HCT116 (cell line): ENCODE data around the gene CAMK2G. TPM values are rescaled to one million over a fixed set of nuclear protein-coding genes. Genes with fewer than 3 reads are reported as not detected.

Experiments used
- ATAC-seq: fragments of 200-7000 bp; cut with Tn5 transposase; 2 replicates; pipeline ENCODE4 v1.9.1; 2020; ENCODE audit warnings: mild to moderate bottlenecking, moderate library complexity
- BruUV-seq: library from RNA; stranded (reverse); fragments of 400-500 nt; replicated peaks from 2 replicates; lab custom pipeline; 2021; lab: Mats Ljungman, UMichigan
- CTCF ChIA-PET: fragments of 300-600 bp; sonication (Branson Sonifier 250); formaldehyde crosslinking; loops from one replicate; lab custom pipeline; 2021; ENCODE audit warnings: antibody characterized with exemption; lab: Charles Lee
- POLR2A ChIA-PET: fragments of 300-600, 350-600 bp; sonication (Branson Sonifier 250); formaldehyde crosslinking; loops from one replicate; lab custom pipeline; 2021; ENCODE audit warnings: antibody characterized with exemption; lab: Charles Lee
- RAD21 ChIA-PET, 2 experiments: fragments of 300-600 bp; sonication (Branson Sonifier 250); formaldehyde crosslinking; loops; one replicate each; lab custom pipeline; 2023; ENCODE audit warnings: low total read pairs in 2 of 2; ENCODE audit not compliant: uncharacterized antibody in 2 of 2, unreplicated experiment in 2 of 2, low non-redundant PET in 1 of 2; lab: Charles Lee
- DNase-seq: peaks from one replicate; pipeline ENCODE4 v3.0.0-alpha.2; 2010; ENCODE audit warnings: low read depth, low spot score
- H2AFZ ChIP-seq: fragments of 200-600 bp; shearing (Covaris generic), sonication (generic); 2 replicates; pipeline ENCODE4 v1.6.1; 2017; ENCODE audit warnings: low read depth, mixed run types, mixed read lengths, antibody characterized with exemption, low read length; ENCODE audit not compliant: poor library complexity, severe bottlenecking
- H3K27ac ChIP-seq: 2 replicates; pipeline ENCODE4 v1.5.1; 2012; ENCODE audit warnings: low read depth, low read length
- H3K27me3 ChIP-seq: fragments of 200-600 bp; sonication (generic); 2 replicates; pipeline ENCODE4 v1.6.1; 2016; ENCODE audit warnings: mixed run types, low read length, mixed read lengths; ENCODE audit not compliant: insufficient read depth
- H3K36me3 ChIP-seq, 2 experiments: fragments of 200-500 bp in 1 of 2; fragments of 200-600 bp in 1 of 2; sonication (Bioruptor generic) in 1 of 2; sonication (generic) in 1 of 2; 2 replicates each; pipeline versions ENCODE4 v1.5.1 to v1.6.1; 2014 to 2016; ENCODE audit warnings: low read length in 2 of 2, inconsistent platforms in 1 of 2, mixed read lengths in 1 of 2, mixed run types in 1 of 2; ENCODE audit not compliant: insufficient read depth in 2 of 2, control insufficient read depth in 1 of 2
- H3K4me1 ChIP-seq, 2 experiments: fragments of 200-600 bp in 1 of 2; sonication (generic) in 1 of 2; 2 replicates each; pipeline versions ENCODE4 v1.5.1 to v1.6.1; 2012 to 2017; ENCODE audit warnings: low read length in 2 of 2, inconsistent platforms in 1 of 2, mild to moderate bottlenecking in 1 of 2, mixed read lengths in 1 of 2, mixed run types in 1 of 2, moderate library complexity in 1 of 2; ENCODE audit not compliant: insufficient read depth in 2 of 2, control insufficient read depth in 1 of 2
- H3K4me2 ChIP-seq: fragments of 200-600 bp; sonication (generic); 2 replicates; pipeline ENCODE4 v1.6.1; 2017; ENCODE audit warnings: mixed run types, low read length, mixed read lengths
- H3K4me3 ChIP-seq, 2 experiments: fragments of 200-600 bp in 1 of 2; sonication (generic) in 1 of 2; replicated peaks in 1 of 2; 2 replicates each; pipeline ENCODE4 v1.5.1; 2011 to 2016; ENCODE audit warnings: low read length in 2 of 2, control low read depth in 1 of 2, low read depth in 1 of 2, mild to moderate bottlenecking in 1 of 2, mixed read lengths in 1 of 2, mixed run types in 1 of 2
- H3K79me2 ChIP-seq: fragments of 200-600 bp; sonication (generic); 2 replicates; pipeline ENCODE4 v1.6.1; 2017; ENCODE audit warnings: mild to moderate bottlenecking, mixed run types, low read length, moderate library complexity, mixed read lengths; ENCODE audit not compliant: insufficient read depth
- H3K9ac ChIP-seq: fragments of 200-600 bp; sonication (generic); 2 replicates; pipeline ENCODE4 v1.6.1; 2016; ENCODE audit warnings: low read length, mixed read lengths
- H3K9me2 ChIP-seq: fragments of 200-600 bp; sonication (generic), shearing (Covaris generic); 2 replicates; pipeline ENCODE4 v1.6.1; 2017; ENCODE audit warnings: mixed run types, mild to moderate bottlenecking, moderate library complexity; ENCODE audit not compliant: insufficient read depth
- H3K9me3 ChIP-seq, 2 experiments: fragments of 200-500 bp in 1 of 2; fragments of 200-600 bp in 1 of 2; sonication (Bioruptor generic) in 1 of 2; sonication (generic) in 1 of 2; 2 replicates each; pipeline ENCODE4 v1.6.1; 2014 to 2017; ENCODE audit warnings: low read length in 2 of 2, mixed read lengths in 2 of 2, inconsistent platforms in 1 of 2, low read depth in 1 of 2, mild to moderate bottlenecking in 1 of 2, mixed run types in 1 of 2, moderate library complexity in 1 of 2; ENCODE audit not compliant: control insufficient read depth in 1 of 2, insufficient read depth in 1 of 2
- H4K20me1 ChIP-seq: fragments of 200-600 bp; sonication (generic), shearing (Covaris generic); 2 replicates; pipeline ENCODE4 v1.6.1; 2017; ENCODE audit warnings: mixed run types, mild to moderate bottlenecking, moderate library complexity; ENCODE audit not compliant: insufficient read depth
- CEBPB ChIP-seq: IDR thresholded peaks from 2 replicates; pipeline ENCODE4 v1.6.1; 2012; ENCODE audit warnings: low read depth
- CTCF ChIP-seq, 3 experiments: fragments of 200-600 bp in 1 of 3; sonication (generic) in 1 of 3; IDR thresholded peaks in 2 of 3; conservative IDR thresholded peaks in 1 of 3; 2 replicates each; pipeline ENCODE4 v1.5.1; 2012 to 2017; ENCODE audit warnings: low read depth in 2 of 3, low read length in 2 of 3, antibody characterized with exemption in 1 of 3, borderline replicate concordance in 1 of 3, control low read depth in 1 of 3, mild to moderate bottlenecking in 1 of 3, mixed read lengths in 1 of 3, mixed run types in 1 of 3, moderate library complexity in 1 of 3; ENCODE audit not compliant: insufficient read depth in 1 of 3
- EGR1 ChIP-seq: IDR thresholded peaks from 2 replicates; pipeline ENCODE4 v1.6.1; 2012; ENCODE audit warnings: low read depth
- ELF1 ChIP-seq: IDR thresholded peaks from 2 replicates; pipeline ENCODE4 v1.6.1; 2012; ENCODE audit warnings: low read depth, borderline replicate concordance
- EZH2 ChIP-seq: fragments of 200-600 bp; sonication (generic); IDR thresholded peaks from 2 replicates; pipeline ENCODE4 v1.6.1; 2017; ENCODE audit warnings: antibody characterized with exemption, mixed run types
- EZH2phosphoT487 ChIP-seq: fragments of 200-600 bp; IDR thresholded peaks from 2 replicates; pipeline ENCODE4 v1.6.1; 2018; ENCODE audit warnings: antibody characterized with exemption, borderline replicate concordance
- FOSL1 ChIP-seq: IDR thresholded peaks from 2 replicates; pipeline ENCODE4 v1.6.1; 2012; ENCODE audit warnings: low read depth
- POLR2A ChIP-seq: IDR thresholded peaks from 2 replicates; pipeline ENCODE4 v1.7.0; 2011; ENCODE audit warnings: borderline replicate concordance; ENCODE audit not compliant: insufficient read depth, insufficient read length; ENCODE audit errors: extremely low read depth
- POLR2AphosphoS5 ChIP-seq: IDR thresholded peaks from 2 replicates; pipeline ENCODE4 v1.6.1; 2011; ENCODE audit warnings: mild to moderate bottlenecking, low read depth, low read length, moderate library complexity
- SIN3A ChIP-seq: IDR thresholded peaks from 2 replicates; pipeline ENCODE4 v1.6.1; 2012; ENCODE audit warnings: low read depth
- SP1 ChIP-seq: IDR thresholded peaks from 2 replicates; pipeline ENCODE4 v1.6.1; 2012; ENCODE audit warnings: low read depth
- TCF7L2 ChIP-seq: IDR thresholded peaks from 2 replicates; pipeline ENCODE4 v1.7.0; 2011; ENCODE audit warnings: borderline replicate concordance, inconsistent platforms; ENCODE audit not compliant: insufficient read depth, insufficient read length; ENCODE audit errors: extremely low read depth
- YY1 ChIP-seq: IDR thresholded peaks from 2 replicates; pipeline ENCODE4 v1.6.1; 2011; ENCODE audit warnings: low read length, low read depth, moderate library complexity, mild to moderate bottlenecking; ENCODE audit not compliant: insufficient replicate concordance; ENCODE audit errors: extremely low read depth
- ZNF274 ChIP-seq: fragments of 200-500 bp; sonication (Bioruptor generic); IDR thresholded peaks from 2 replicates; pipeline ENCODE4 v1.6.1; 2014; ENCODE audit warnings: mild to moderate bottlenecking, low read depth, low read length, inconsistent platforms
- intact Hi-C: fragments of 100-400 bp; cut with micrococcal nuclease; formaldehyde crosslinking; loops from 2 replicates; pipeline ENCODE4 v1.10.0; 2022
- total RNA-seq: library from RNA; stranded (reverse); gene quantifications from one replicate; pipeline ENCODE4 v1.2.1, GENCODE V29; 2021; ENCODE audit not compliant: unreplicated experiment
- TF ChIP-seq, protein P1 (sequence below): IDR thresholded peaks from 2 replicates; pipeline ENCODE4 v1.6.1; 2012
- TF ChIP-seq, protein P2 (sequence below): IDR thresholded peaks from 2 replicates; pipeline ENCODE4 v1.6.1; 2012

CAMK2G gene
- total RNA-seq, 1 experiment from 2014 or later = 28.3 TPM

DNA sequence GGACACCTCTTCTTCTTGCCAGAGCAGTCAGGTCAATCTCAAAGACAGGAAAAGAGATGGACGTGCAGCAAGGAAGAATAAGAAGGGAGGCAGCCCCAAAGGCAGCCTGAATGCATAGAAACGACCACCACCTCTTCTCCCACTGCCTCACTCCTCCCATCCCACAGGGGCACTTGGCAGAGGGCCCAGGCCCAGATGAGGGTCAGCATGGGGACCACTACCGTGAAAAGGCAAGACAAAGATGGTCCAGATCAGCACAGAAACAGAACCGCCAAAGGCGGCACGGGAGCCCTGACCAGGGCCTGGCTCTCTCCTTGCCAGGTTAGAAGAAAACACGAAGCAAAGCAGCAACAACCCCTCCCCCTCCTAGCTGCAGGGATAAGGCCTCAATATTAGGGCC lies 61.0 kb downstream of the CAMK2G start:
- ChIA-PET RAD21 (no interaction called here), POLR2A (no interaction called here)
- H3K4me2 ChIP-seq = no peak overlapping the region
- DNase-seq (no peak), ATAC-seq (no peak)
- H3K4me3 ChIP-seq = no peak overlapping the region
- no peaks in the 10 kb centered on the region for H3K9me2 ChIP-seq
- intact Hi-C loops = no loop called here
- no peak for TF ChIP-seq EZH2
- no peak for TF ChIP-seq YY1
- TF ChIP-seq ELF1 = no peak
- no peak for TF ChIP-seq CTCF (IDR thresholded peaks at IDR 0.05 in 2 of 3, conservative IDR thresholded peaks at IDR 0.05 in 1 of 3; ENCODE audit: borderline replicate concordance in 1 of 3, insufficient read depth in 1 of 3, low read depth in 2 of 3, low read length in 2 of 3)
- no peak for TF ChIP-seq EGR1
- TF ChIP-seq, all 23 proteins: peak for 0
- no peak overlapping the region for H3K27ac ChIP-seq
- CTCF ChIA-PET = no interaction called here
- 0 out of 2 replicates have a peak, but pooled peaks cover 5% of the 10 kb centered on the region for H3K79me2 ChIP-seq
- H2AFZ ChIP-seq = no peak overlapping the region
- H3K4me1 ChIP-seq = peaks cover 4 to 26% of the 10 kb centered on the region in 2 experiments; a peak in 3 of 4 replicates
- no peaks in the 10 kb centered on the region for H3K27me3 ChIP-seq
- BruUV-seq = no TSS peak
- no peak overlapping the region for H3K9ac ChIP-seq
- H3K9me3 ChIP-seq = no peaks in the 10 kb centered on the region
- H3K36me3 ChIP-seq = peaks cover 12 to 18% of the 10 kb centered on the region in 2 experiments; a peak in 3 of 4 replicates
- H4K20me1 ChIP-seq = no peaks in the 10 kb centered on the region

GRCh38 chr10:73812657-73813056 lies 61.7 kb downstream of the CAMK2G start:
- Histone ChIP-seq H3K27me3 (no peaks in the 10 kb centered on the region), H3K27ac (no peak overlapping the region), H2AFZ (no peak overlapping the region), H3K79me2 (0 out of 2 replicates have a peak, but pooled peaks cover 5% of the 10 kb centered on the region), H3K4me2 (peak overlapping the region; percentile 53; the same call in 1 of the 2 replicates), H4K20me1 (no peaks in the 10 kb centered on the region), H3K9me2 (no peaks in the 10 kb centered on the region), H3K4me3 (no peak overlapping the region), H3K4me1 (peaks cover 4 to 26% of the 10 kb centered on the region in 2 experiments; a peak in 3 of 4 replicates), H3K36me3 (peaks cover 10 to 18% of the 10 kb centered on the region in 2 experiments; a peak in 3 of 4 replicates), H3K9me3 (no peaks in the 10 kb centered on the region), H3K9ac (no peak overlapping the region)
- ChIA-PET POLR2A (no interaction called here), CTCF (no interaction called here), RAD21 (no interaction called here)
- no peak for ATAC-seq
- no peak for DNase-seq
- TF ChIP-seq, protein P1, sequence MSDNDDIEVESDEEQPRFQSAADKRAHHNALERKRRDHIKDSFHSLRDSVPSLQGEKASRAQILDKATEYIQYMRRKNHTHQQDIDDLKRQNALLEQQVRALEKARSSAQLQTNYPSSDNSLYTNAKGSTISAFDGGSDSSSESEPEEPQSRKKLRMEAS = no peak
- no peak for TF ChIP-seq EZH2phosphoT487
- TF ChIP-seq SP1 = no peak
- no peak for TF ChIP-seq POLR2AphosphoS5
- TF ChIP-seq CTCF (IDR thresholded peaks at IDR 0.05 in 2 of 3, conservative IDR thresholded peaks at IDR 0.05 in 1 of 3; ENCODE audit: borderline replicate concordance in 1 of 3, insufficient read depth in 1 of 3, low read depth in 2 of 3, low read length in 2 of 3) = no peak
- TF ChIP-seq FOSL1 = no peak
- TF ChIP-seq, protein P2, sequence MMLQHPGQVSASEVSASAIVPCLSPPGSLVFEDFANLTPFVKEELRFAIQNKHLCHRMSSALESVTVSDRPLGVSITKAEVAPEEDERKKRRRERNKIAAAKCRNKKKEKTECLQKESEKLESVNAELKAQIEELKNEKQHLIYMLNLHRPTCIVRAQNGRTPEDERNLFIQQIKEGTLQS = no peak
- TF ChIP-seq ZNF274 = no peak
- no peak for TF ChIP-seq TCF7L2
- TF ChIP-seq POLR2A = no peak
- no peak for TF ChIP-seq CEBPB
- TF ChIP-seq SIN3A = no peak
- no peak for TF ChIP-seq YY1
- no TSS peak for BruUV-seq
- intact Hi-C loops = no loop called here
